Liver (tissue), 3 donors: ENCODE results near the gene LAMA2.
A peak's percentile ranks its signal among the peaks of the same experiment; 100 is the strongest.

Source experiments
- EGR1 ChIP-seq, 2 donors: IDR thresholded peaks; 2 replicates each; pipeline ENCODE4 v1.6.1; 2016 to 2018; ENCODE audit warnings: antibody characterized with exemption in 2 of 2, low read depth in 2 of 2
- HNF4A ChIP-seq, 2 donors: conservative IDR thresholded peaks; 2 replicates each; pipeline ENCODE4 v1.6.1; 2016; ENCODE audit warnings: antibody characterized with exemption in 2 of 2, mild to moderate bottlenecking in 2 of 2
- JUND ChIP-seq, 2 donors: IDR thresholded peaks; 2 replicates each; pipeline ENCODE4 v1.6.1; 2016; ENCODE audit warnings: antibody characterized with exemption in 2 of 2
- RAD21 ChIP-seq, 2 donors: IDR thresholded peaks; 2 replicates each; pipeline ENCODE4 v1.6.1; 2016; ENCODE audit warnings: antibody characterized with exemption in 2 of 2, mild to moderate bottlenecking in 2 of 2
- RXRA ChIP-seq, 2 donors: IDR thresholded peaks; 2 replicates each; pipeline ENCODE4 v1.6.1; 2017 to 2018; ENCODE audit warnings: antibody characterized with exemption in 2 of 2, mild to moderate bottlenecking in 1 of 2
- SP1 ChIP-seq: IDR thresholded peaks from 2 replicates; pipeline ENCODE4 v1.6.1; 2018; ENCODE audit warnings: antibody characterized with exemption, mild to moderate bottlenecking
- TAF1 ChIP-seq: conservative IDR thresholded peaks from 2 replicates; pipeline ENCODE4 v1.6.1; 2016; ENCODE audit warnings: antibody characterized with exemption, mild to moderate bottlenecking
- YY1 ChIP-seq: IDR thresholded peaks from 2 replicates; pipeline ENCODE4 v1.6.1; 2016; ENCODE audit warnings: antibody characterized with exemption, mild to moderate bottlenecking
- TF ChIP-seq, protein P1 (sequence below): fragments of 150-350 bp; IDR thresholded peaks from 2 replicates; pipeline ENCODE4 v1.5.1; 2017; ENCODE audit warnings: improper control_type of control experiment, low read depth, low read length; ENCODE audit not compliant: missing input control
- TF ChIP-seq, protein P2 (sequence below): IDR thresholded peaks from 2 replicates; pipeline ENCODE4 v1.6.1; 2016; ENCODE audit warnings: antibody characterized with exemption
- TF ChIP-seq, protein P3 (sequence below): IDR thresholded peaks from 2 replicates; pipeline ENCODE4 v1.6.1; 2016; ENCODE audit warnings: antibody characterized with exemption, mild to moderate bottlenecking
- TF ChIP-seq, protein P4 (sequence below): IDR thresholded peaks from 2 replicates; pipeline ENCODE4 v1.6.1; 2016; ENCODE audit warnings: antibody characterized with exemption
- TF ChIP-seq, protein P5 (sequence below): IDR thresholded peaks from 2 replicates; pipeline ENCODE4 v1.6.1; 2016; ENCODE audit warnings: antibody characterized with exemption
- donor health status: healthy.
- donor health status: healthy.

DNA sequence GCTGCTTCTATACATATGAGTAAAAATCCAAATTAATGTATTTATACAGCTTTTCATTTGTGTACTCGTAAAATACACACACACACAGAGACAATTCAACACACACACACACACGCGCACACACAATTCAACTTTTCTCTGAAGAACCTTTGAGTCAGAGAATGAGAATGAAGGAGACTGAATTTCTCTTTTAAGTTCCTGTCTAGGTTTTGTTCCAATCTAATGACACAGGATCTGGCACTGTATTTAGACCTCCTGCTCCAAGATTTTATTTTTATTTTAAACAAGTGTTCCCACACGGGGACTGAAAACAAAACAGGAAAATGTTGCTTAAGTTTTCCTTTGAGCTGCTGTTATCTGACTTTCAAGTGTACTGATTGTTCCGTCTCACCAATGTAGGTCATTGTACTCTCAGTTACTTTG is 250.8 kb downstream of the LAMA2 start:
- TF ChIP-seq SP1, result peak; percentile 42
- TF ChIP-seq, protein P1, sequence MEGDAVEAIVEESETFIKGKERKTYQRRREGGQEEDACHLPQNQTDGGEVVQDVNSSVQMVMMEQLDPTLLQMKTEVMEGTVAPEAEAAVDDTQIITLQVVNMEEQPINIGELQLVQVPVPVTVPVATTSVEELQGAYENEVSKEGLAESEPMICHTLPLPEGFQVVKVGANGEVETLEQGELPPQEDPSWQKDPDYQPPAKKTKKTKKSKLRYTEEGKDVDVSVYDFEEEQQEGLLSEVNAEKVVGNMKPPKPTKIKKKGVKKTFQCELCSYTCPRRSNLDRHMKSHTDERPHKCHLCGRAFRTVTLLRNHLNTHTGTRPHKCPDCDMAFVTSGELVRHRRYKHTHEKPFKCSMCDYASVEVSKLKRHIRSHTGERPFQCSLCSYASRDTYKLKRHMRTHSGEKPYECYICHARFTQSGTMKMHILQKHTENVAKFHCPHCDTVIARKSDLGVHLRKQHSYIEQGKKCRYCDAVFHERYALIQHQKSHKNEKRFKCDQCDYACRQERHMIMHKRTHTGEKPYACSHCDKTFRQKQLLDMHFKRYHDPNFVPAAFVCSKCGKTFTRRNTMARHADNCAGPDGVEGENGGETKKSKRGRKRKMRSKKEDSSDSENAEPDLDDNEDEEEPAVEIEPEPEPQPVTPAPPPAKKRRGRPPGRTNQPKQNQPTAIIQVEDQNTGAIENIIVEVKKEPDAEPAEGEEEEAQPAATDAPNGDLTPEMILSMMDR, result no peak
- TF ChIP-seq TAF1, result no peak
- TF ChIP-seq RAD21 (IDR thresholded peaks at IDR 0.05), result no peak
- TF ChIP-seq RXRA (IDR thresholded peaks at IDR 0.05), result no peak
- no peak for TF ChIP-seq YY1
- no peak for TF ChIP-seq HNF4A (conservative IDR thresholded peaks at IDR 0.05)
- TF ChIP-seq, protein P2, sequence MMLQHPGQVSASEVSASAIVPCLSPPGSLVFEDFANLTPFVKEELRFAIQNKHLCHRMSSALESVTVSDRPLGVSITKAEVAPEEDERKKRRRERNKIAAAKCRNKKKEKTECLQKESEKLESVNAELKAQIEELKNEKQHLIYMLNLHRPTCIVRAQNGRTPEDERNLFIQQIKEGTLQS, result no peak
- TF ChIP-seq EGR1 (IDR thresholded peaks at IDR 0.05; ENCODE audit: low read depth in 2 of 2), result no peak
- TF ChIP-seq, protein P3, sequence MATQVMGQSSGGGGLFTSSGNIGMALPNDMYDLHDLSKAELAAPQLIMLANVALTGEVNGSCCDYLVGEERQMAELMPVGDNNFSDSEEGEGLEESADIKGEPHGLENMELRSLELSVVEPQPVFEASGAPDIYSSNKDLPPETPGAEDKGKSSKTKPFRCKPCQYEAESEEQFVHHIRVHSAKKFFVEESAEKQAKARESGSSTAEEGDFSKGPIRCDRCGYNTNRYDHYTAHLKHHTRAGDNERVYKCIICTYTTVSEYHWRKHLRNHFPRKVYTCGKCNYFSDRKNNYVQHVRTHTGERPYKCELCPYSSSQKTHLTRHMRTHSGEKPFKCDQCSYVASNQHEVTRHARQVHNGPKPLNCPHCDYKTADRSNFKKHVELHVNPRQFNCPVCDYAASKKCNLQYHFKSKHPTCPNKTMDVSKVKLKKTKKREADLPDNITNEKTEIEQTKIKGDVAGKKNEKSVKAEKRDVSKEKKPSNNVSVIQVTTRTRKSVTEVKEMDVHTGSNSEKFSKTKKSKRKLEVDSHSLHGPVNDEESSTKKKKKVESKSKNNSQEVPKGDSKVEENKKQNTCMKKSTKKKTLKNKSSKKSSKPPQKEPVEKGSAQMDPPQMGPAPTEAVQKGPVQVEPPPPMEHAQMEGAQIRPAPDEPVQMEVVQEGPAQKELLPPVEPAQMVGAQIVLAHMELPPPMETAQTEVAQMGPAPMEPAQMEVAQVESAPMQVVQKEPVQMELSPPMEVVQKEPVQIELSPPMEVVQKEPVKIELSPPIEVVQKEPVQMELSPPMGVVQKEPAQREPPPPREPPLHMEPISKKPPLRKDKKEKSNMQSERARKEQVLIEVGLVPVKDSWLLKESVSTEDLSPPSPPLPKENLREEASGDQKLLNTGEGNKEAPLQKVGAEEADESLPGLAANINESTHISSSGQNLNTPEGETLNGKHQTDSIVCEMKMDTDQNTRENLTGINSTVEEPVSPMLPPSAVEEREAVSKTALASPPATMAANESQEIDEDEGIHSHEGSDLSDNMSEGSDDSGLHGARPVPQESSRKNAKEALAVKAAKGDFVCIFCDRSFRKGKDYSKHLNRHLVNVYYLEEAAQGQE, result no peak
- TF ChIP-seq JUND (IDR thresholded peaks at IDR 0.05), result no peak
- TF ChIP-seq, protein P4, sequence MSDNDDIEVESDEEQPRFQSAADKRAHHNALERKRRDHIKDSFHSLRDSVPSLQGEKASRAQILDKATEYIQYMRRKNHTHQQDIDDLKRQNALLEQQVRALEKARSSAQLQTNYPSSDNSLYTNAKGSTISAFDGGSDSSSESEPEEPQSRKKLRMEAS, result no peak
- TF ChIP-seq, protein P5, sequence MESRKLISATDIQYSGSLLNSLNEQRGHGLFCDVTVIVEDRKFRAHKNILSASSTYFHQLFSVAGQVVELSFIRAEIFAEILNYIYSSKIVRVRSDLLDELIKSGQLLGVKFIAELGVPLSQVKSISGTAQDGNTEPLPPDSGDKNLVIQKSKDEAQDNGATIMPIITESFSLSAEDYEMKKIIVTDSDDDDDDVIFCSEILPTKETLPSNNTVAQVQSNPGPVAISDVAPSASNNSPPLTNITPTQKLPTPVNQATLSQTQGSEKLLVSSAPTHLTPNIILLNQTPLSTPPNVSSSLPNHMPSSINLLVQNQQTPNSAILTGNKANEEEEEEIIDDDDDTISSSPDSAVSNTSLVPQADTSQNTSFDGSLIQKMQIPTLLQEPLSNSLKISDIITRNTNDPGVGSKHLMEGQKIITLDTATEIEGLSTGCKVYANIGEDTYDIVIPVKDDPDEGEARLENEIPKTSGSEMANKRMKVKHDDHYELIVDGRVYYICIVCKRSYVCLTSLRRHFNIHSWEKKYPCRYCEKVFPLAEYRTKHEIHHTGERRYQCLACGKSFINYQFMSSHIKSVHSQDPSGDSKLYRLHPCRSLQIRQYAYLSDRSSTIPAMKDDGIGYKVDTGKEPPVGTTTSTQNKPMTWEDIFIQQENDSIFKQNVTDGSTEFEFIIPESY, result no peak
